H9 (cell line): ENCODE results near the gene ZNF608. TPM values are rescaled to one million over a fixed set of nuclear protein-coding genes. Genes with fewer than 3 reads are reported as not detected.

Experiments
- DNase-seq: peaks from one replicate; pipeline ENCODE4 v3.0.0-alpha.2; 2017
- H2AFZ ChIP-seq: one replicate; pipeline ENCODE4 v1.6.1; 2013; ENCODE audit warnings: mild to moderate bottlenecking, low read length, control low read depth, moderate library complexity
- H2AK5ac ChIP-seq: 2 replicates; pipeline ENCODE4 v1.6.1; 2013; ENCODE audit warnings: low read length, control low read depth, mixed read lengths; ENCODE audit not compliant: insufficient read length
- H2BK120ac ChIP-seq: one replicate; pipeline ENCODE4 v1.6.1; 2013; ENCODE audit warnings: low read depth, mild to moderate bottlenecking, low read length, control low read depth, inconsistent platforms; ENCODE audit not compliant: poor library complexity, severe bottlenecking
- H2BK12ac ChIP-seq: 2 replicates; pipeline ENCODE4 v1.6.1; 2013; ENCODE audit warnings: low read length, control low read depth, mixed read lengths, low read depth; ENCODE audit not compliant: insufficient read length
- H2BK15ac ChIP-seq: 2 replicates; pipeline ENCODE4 v1.6.1; 2013; ENCODE audit warnings: low read depth, low read length, control low read depth
- H2BK20ac ChIP-seq: one replicate; pipeline ENCODE4 v1.6.1; 2013; ENCODE audit warnings: low read depth, mild to moderate bottlenecking, low read length, control low read depth, inconsistent platforms; ENCODE audit not compliant: poor library complexity, severe bottlenecking
- H2BK5ac ChIP-seq: 2 replicates; pipeline ENCODE4 v1.6.1; 2013; ENCODE audit warnings: low read length, control low read depth, mixed read lengths; ENCODE audit not compliant: insufficient read length
- H3K14ac ChIP-seq: 2 replicates; pipeline ENCODE4 v1.6.1; 2013; ENCODE audit warnings: low read length, control low read depth; ENCODE audit not compliant: insufficient read depth
- H3K18ac ChIP-seq: 2 replicates; pipeline ENCODE4 v1.6.1; 2013; ENCODE audit warnings: low read depth, mild to moderate bottlenecking, mixed read lengths, low read length, control low read depth; ENCODE audit not compliant: insufficient read length
- H3K23ac ChIP-seq: 2 replicates; pipeline ENCODE4 v1.6.1; 2013; ENCODE audit warnings: low read length, control low read depth, mixed read lengths, low read depth; ENCODE audit not compliant: insufficient read length
- H3K23me2 ChIP-seq: 2 replicates; pipeline ENCODE4 v1.6.1; 2013; ENCODE audit warnings: low read depth, mild to moderate bottlenecking, mixed read lengths, low read length, control low read depth; ENCODE audit not compliant: insufficient read length, poor library complexity, severe bottlenecking
- H3K27ac ChIP-seq: 2 replicates; pipeline ENCODE4 v1.5.1; 2013; ENCODE audit warnings: low read length, control low read depth, mixed read lengths, low read depth; ENCODE audit not compliant: insufficient read length
- H3K27me3 ChIP-seq: 2 replicates; pipeline ENCODE4 v1.6.1; 2013; ENCODE audit warnings: low read length, control low read depth, inconsistent platforms; ENCODE audit not compliant: insufficient read depth
- H3K4ac ChIP-seq: 2 replicates; pipeline ENCODE4 v1.6.1; 2013; ENCODE audit warnings: low read depth, mild to moderate bottlenecking, control low read depth, inconsistent platforms, low read length, moderate library complexity
- H3K4me1 ChIP-seq: 2 replicates; pipeline ENCODE4 v1.6.1; 2013; ENCODE audit warnings: low read length, control low read depth, inconsistent platforms; ENCODE audit not compliant: insufficient read depth
- H3K4me2 ChIP-seq: 2 replicates; pipeline ENCODE4 v1.6.1; 2013; ENCODE audit warnings: low read length, control low read depth, mixed read lengths; ENCODE audit not compliant: insufficient read length, insufficient read depth
- H3K56ac ChIP-seq: 2 replicates; pipeline ENCODE4 v1.6.1; 2013; ENCODE audit warnings: low read depth, mild to moderate bottlenecking, mixed read lengths, low read length, control low read depth; ENCODE audit not compliant: insufficient read length
- H3K79me1 ChIP-seq: 2 replicates; pipeline ENCODE4 v1.6.1; 2013; ENCODE audit warnings: low read depth, mild to moderate bottlenecking, moderate library complexity, low read length, control low read depth, inconsistent platforms; ENCODE audit not compliant: insufficient read depth, poor library complexity, severe bottlenecking
- H3K79me2 ChIP-seq: 2 replicates; pipeline ENCODE4 v1.6.1; 2013; ENCODE audit warnings: low read length, control low read depth, inconsistent platforms; ENCODE audit not compliant: insufficient read depth
- H3K9ac ChIP-seq: 2 replicates; pipeline ENCODE4 v1.6.1; 2013; ENCODE audit warnings: low read length, control low read depth, mixed read lengths; ENCODE audit not compliant: insufficient read length; ENCODE audit errors: extremely low read depth
- H3K9me3 ChIP-seq: one replicate; pipeline ENCODE4 v1.6.1; 2013; ENCODE audit warnings: low read depth, low read length, inconsistent platforms; ENCODE audit not compliant: control insufficient read depth
- H3T11ph ChIP-seq: one replicate; pipeline ENCODE4 v1.6.1; 2013; ENCODE audit warnings: mild to moderate bottlenecking, low read length, control low read depth, inconsistent platforms
- H4K20me1 ChIP-seq: one replicate; pipeline ENCODE4 v1.6.1; 2013; ENCODE audit not compliant: control insufficient read depth, insufficient read length, insufficient read depth
- H4K5ac ChIP-seq: 2 replicates; pipeline ENCODE4 v1.6.1; 2013; ENCODE audit warnings: low read depth, mild to moderate bottlenecking, mixed read lengths, low read length, control low read depth; ENCODE audit not compliant: insufficient read length
- H4K8ac ChIP-seq: replicated peaks from 2 replicates; pipeline ENCODE4 v1.6.1; 2013; ENCODE audit warnings: low read length, control low read depth, mixed read lengths, low read depth; ENCODE audit not compliant: insufficient read length
- H4K91ac ChIP-seq: 2 replicates; pipeline ENCODE4 v1.6.1; 2013; ENCODE audit warnings: low read depth, mild to moderate bottlenecking, moderate library complexity, mixed read lengths, low read length, control low read depth; ENCODE audit not compliant: insufficient read length
- H3K27ac Mint-ChIP-seq, 3 experiments: 2 replicates in 2 of 3; 3 replicates in 1 of 3; pipeline ENCODE4 v1.8.0; 2020 to 2021; ENCODE audit warnings: mixed read lengths in 3 of 3, mild to moderate bottlenecking in 1 of 3, moderate library complexity in 1 of 3
- H3K27me3 Mint-ChIP-seq: 2 replicates; pipeline ENCODE4 v1.8.0; 2021; ENCODE audit warnings: low read depth, mild to moderate bottlenecking, moderate library complexity, mixed read lengths
- H3K36me3 Mint-ChIP-seq, 3 experiments: 2 replicates in 2 of 3; 3 replicates in 1 of 3; pipeline ENCODE4 v1.8.0; 2020 to 2021; ENCODE audit warnings: low read depth in 3 of 3, mixed read lengths in 3 of 3; ENCODE audit not compliant: insufficient read depth in 1 of 3
- H3K4me1 Mint-ChIP-seq, 2 experiments: 2 replicates each; pipeline ENCODE4 v1.8.0; 2020; ENCODE audit warnings: mixed read lengths in 2 of 2
- H3K4me3 Mint-ChIP-seq, 2 experiments: 2 replicates in 1 of 2; 3 replicates in 1 of 2; pipeline ENCODE4 v1.8.0; 2020 to 2021; ENCODE audit warnings: mild to moderate bottlenecking in 2 of 2, mixed read lengths in 2 of 2, moderate library complexity in 1 of 2
- H3K9me3 Mint-ChIP-seq, 2 experiments: 2 replicates in 1 of 2; 3 replicates in 1 of 2; pipeline ENCODE4 v1.8.0; 2020; ENCODE audit warnings: mild to moderate bottlenecking in 2 of 2, mixed read lengths in 2 of 2, moderate library complexity in 1 of 2
- WGBS: extraction: QIAGEN DNeasy Blood & Tissue Kit; methylation state at CpG from one replicate; pipeline ENCODE4 v1.1.7; 2013; ENCODE audit warnings: missing lambda C conversion rate, low lambda C conversion rate, mixed read lengths; ENCODE audit not compliant: insufficient read length; ENCODE audit errors: extremely low coverage; 5-methylcytosine and 5-hydroxymethylcytosine counted together
- total RNA-seq: library from RNA; stranded (reverse); gene quantifications from 2 replicates; pipeline ENCODE4 v1.2.1, GENCODE V29; 2021
- TF ChIP-seq, protein P1 (sequence below): fragments of 200-600 bp; sonication (generic); conservative IDR thresholded peaks from 3 replicates; pipeline ENCODE4 v1.8.0; 2021; ENCODE audit warnings: antibody characterized with exemption, mild to moderate bottlenecking

ZNF608 gene
- total RNA-seq, 1 experiment from 2014 or later = 67.0 TPM

DNA sequence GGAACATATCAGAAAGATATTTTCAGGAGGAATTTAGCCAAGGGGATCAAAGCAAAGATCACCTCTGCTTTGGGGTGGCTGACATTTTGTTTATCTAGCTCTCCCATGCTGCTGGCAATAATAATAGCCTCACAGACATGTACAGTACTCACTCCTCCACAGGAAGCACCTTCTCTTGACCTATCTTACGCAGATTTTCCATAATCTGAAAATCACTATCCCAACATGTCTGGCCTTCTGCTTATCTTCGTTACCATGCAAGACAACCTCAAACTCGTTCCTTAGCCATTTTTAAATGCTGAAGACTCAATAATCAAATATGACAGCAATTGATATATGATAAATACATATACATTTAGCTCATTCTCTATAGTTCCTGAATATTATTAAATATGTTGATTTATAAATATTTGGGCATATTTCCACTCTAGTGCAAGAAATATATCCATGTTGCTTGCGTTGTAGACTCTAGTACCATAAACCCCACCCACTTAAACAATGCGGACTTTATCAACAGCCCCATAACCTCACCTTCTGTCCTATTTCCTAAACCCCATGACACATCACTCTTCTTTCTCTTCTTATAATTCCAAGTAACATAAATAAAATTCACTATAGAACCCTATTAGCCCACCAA lies 18.0 kb downstream of the ZNF608 start:
- H3K4me2 ChIP-seq = no peak overlapping the region
- H3K23me2 ChIP-seq = no peaks in the 10 kb centered on the region
- H3K9ac ChIP-seq = no peak overlapping the region
- TF ChIP-seq, protein P1, sequence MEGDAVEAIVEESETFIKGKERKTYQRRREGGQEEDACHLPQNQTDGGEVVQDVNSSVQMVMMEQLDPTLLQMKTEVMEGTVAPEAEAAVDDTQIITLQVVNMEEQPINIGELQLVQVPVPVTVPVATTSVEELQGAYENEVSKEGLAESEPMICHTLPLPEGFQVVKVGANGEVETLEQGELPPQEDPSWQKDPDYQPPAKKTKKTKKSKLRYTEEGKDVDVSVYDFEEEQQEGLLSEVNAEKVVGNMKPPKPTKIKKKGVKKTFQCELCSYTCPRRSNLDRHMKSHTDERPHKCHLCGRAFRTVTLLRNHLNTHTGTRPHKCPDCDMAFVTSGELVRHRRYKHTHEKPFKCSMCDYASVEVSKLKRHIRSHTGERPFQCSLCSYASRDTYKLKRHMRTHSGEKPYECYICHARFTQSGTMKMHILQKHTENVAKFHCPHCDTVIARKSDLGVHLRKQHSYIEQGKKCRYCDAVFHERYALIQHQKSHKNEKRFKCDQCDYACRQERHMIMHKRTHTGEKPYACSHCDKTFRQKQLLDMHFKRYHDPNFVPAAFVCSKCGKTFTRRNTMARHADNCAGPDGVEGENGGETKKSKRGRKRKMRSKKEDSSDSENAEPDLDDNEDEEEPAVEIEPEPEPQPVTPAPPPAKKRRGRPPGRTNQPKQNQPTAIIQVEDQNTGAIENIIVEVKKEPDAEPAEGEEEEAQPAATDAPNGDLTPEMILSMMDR = no peak
- Mint-ChIP-seq H3K9me3 (no peaks in the 10 kb centered on the region), H3K27me3 (no peaks in the 10 kb centered on the region), H3K4me1 (peaks cover 54 to 66% of the 10 kb centered on the region in 2 experiments), H3K4me3 (no peak overlapping the region), H3K36me3 (peaks cover 2 to 18% (median 12%) of the 10 kb centered on the region in 3 experiments; a peak in 6 of 7 replicates), H3K27ac (no peak overlapping the region)
- H4K91ac ChIP-seq = no peak overlapping the region
- H3K23ac ChIP-seq = no peak overlapping the region
- no peak overlapping the region for H3K14ac ChIP-seq
- H3K79me1 ChIP-seq = peaks cover 13% of the 10 kb centered on the region
- H3K9me3 ChIP-seq = no peaks in the 10 kb centered on the region
- H2AK5ac ChIP-seq = no peak overlapping the region
- no peak overlapping the region for H2BK5ac ChIP-seq
- no peak overlapping the region for H3T11ph ChIP-seq
- no peak overlapping the region for H2BK12ac ChIP-seq
- no peak overlapping the region for H4K8ac ChIP-seq
- no peak overlapping the region for H3K27ac ChIP-seq
- no peak overlapping the region for H2BK20ac ChIP-seq
- DNase-seq = no peak
- WGBS = no CpG with 5 or more reads among the region's 5 CpGs
- no peak overlapping the region for H4K5ac ChIP-seq
- H2BK120ac ChIP-seq = no peak overlapping the region
- H2AFZ ChIP-seq = no peak overlapping the region
- H4K20me1 ChIP-seq = no peaks in the 10 kb centered on the region
- H3K18ac ChIP-seq = no peak overlapping the region
- H3K4ac ChIP-seq = no peak overlapping the region
- H3K27me3 ChIP-seq = no peaks in the 10 kb centered on the region
- no peak overlapping the region for H3K56ac ChIP-seq
- H2BK15ac ChIP-seq = no peak overlapping the region
- peaks cover 2% of the 10 kb centered on the region; the same call in 1 of the 2 replicates for H3K4me1 ChIP-seq
- peaks cover 66% of the 10 kb centered on the region; the same call in 1 of the 2 replicates for H3K79me2 ChIP-seq
